ENCODE data around the gene TRPC3. TPM values are rescaled to one million over a fixed set of nuclear protein-coding genes. Genes with fewer than 3 reads are reported as not detected.

Gene TRPC3
- total RNA-seq, 1 donor from 2014 or later: 2.1 TPM

GRCh38 chr4:121877041-121877773 lies 74.7 kb downstream of the TRPC3 start:
- intact Hi-C loops (cut with DNase I): no loop called here
- TF ChIP-seq CTCF (IDR thresholded peaks at IDR 0.05): no peak
- Histone ChIP-seq H3K9me3 (no peaks in the 10 kb centered on the region), H3K36me3 (no peaks in the 10 kb centered on the region), H3K4me1 (no peaks in the 10 kb centered on the region), H3K4me3 (no peak overlapping the region), H3K27ac (no peak overlapping the region), H3K27me3 (no peaks in the 10 kb centered on the region)
- DNase-seq (no peak), ATAC-seq (no peak)

GRCh38 chr4:121876070-121876469 lies 75.8 kb downstream of the TRPC3 start:
- Histone ChIP-seq H3K27ac (no peak overlapping the region), H3K27me3 (no peaks in the 10 kb centered on the region), H3K4me1 (no peaks in the 10 kb centered on the region), H3K36me3 (no peaks in the 10 kb centered on the region), H3K9me3 (no peaks in the 10 kb centered on the region), H3K4me3 (no peak overlapping the region)
- no peak for ATAC-seq
- intact Hi-C loops (cut with DNase I): no loop called here
- no peak for TF ChIP-seq CTCF (IDR thresholded peaks at IDR 0.05)
- DNase-seq: no peak

GRCh38 chr4:121875652-121876051 lies 76.2 kb downstream of the TRPC3 start:
- TF ChIP-seq CTCF (IDR thresholded peaks at IDR 0.05): no peak
- no peak overlapping the region for H3K4me3 ChIP-seq
- no peak overlapping the region for H3K27ac ChIP-seq
- no peak for DNase-seq
- intact Hi-C loops (cut with DNase I): no loop called here
- no peak for ATAC-seq
- H3K4me1 ChIP-seq: no peaks in the 10 kb centered on the region
- no peaks in the 10 kb centered on the region for H3K36me3 ChIP-seq
- H3K9me3 ChIP-seq: no peaks in the 10 kb centered on the region
- H3K27me3 ChIP-seq: no peaks in the 10 kb centered on the region

GRCh38 chr4:121873604-121874003 lies 78.3 kb downstream of the TRPC3 start:
- ATAC-seq: no peak
- Histone ChIP-seq H3K27ac (no peak overlapping the region), H3K36me3 (no peaks in the 10 kb centered on the region), H3K4me3 (no peak overlapping the region), H3K27me3 (no peaks in the 10 kb centered on the region), H3K4me1 (peaks cover 8% of the 10 kb centered on the region), H3K9me3 (no peaks in the 10 kb centered on the region)
- intact Hi-C loops (cut with DNase I): no loop called here
- DNase-seq: no peak
- TF ChIP-seq CTCF (IDR thresholded peaks at IDR 0.05): no peak

GRCh38 chr4:121869841-121870822 lies 81.7 kb downstream of the TRPC3 start, which contains the start of gene BBS7:
TSS of gene BBS7 (minus strand) at chr4:121870474. CDS start at chr4:121870313, 161 bp downstream.
- H3K9me3 ChIP-seq: no peaks in the 10 kb centered on the region
- H3K27me3 ChIP-seq: no peaks in the 10 kb centered on the region
- no peaks in the 10 kb centered on the region for H3K36me3 ChIP-seq
- DNase-seq (peak; percentile 99), ATAC-seq (peak; percentile 100)
- peaks cover 8% of the 10 kb centered on the region for H3K4me1 ChIP-seq
- intact Hi-C loops (cut with DNase I): no loop called here
- H3K27ac ChIP-seq: peak within 1 kb of the TSS; percentile 82
- no peak for TF ChIP-seq CTCF (IDR thresholded peaks at IDR 0.05)
- H3K4me3 ChIP-seq: peak within 1 kb of the TSS; percentile 82

Data from upper lobe of right lung (tissue), 1 donor.